ENCODE measurements around the gene TBC1D22A. TPM values are rescaled to one million over a fixed set of nuclear protein-coding genes. Genes with fewer than 3 reads are reported as not detected.

Gene TBC1D22A
- total RNA-seq, 2 experiments from 2014 or later = 38.5 to 41.0 TPM

DNA sequence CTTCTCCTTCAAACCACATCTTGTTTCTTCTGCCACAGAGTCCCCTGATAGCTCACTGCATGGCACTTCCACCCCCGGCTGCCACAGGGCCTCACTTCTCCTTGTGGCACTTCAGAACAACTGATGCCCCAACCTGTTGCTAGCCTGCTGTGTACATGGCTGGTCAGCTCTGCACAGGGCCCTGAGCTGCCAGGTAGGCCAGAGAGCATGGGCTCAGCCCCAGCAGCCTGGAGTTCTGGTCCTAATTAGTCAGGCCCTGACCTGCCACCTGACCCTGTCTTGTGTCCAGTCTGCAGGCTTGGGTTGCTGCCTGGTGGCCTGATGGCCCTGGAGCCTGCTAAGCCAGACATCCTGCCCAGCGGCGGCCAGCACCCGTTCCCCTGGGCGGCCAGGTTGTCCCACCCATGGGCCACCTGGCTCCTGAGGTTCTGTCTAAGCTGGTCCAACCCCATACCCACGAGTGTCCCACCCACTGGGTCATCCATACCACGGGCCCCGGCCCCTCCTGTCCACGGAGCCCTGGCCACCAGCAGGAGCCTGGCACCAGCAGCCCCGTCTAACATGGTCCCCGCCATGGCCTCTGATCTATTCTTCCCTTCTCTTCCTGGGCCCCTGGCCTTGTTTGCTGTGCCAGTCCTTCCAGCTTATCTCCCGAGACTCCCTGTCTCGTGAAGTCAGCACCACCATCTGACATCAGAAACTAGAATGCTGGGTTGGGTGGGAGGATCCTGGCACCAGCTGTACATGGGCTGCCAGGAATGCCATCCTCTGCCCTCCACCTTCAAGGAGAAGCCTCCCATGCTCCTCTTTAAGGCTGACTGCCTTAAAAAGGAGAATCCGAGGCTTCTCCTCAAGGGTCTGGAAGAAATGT lies 21.3 kb upstream of the TBC1D22A start:
- Mint-ChIP-seq H3K27ac (no peak overlapping the region), H3K36me3 (ENCODE audit: low read depth) (peaks cover 15% of the 10 kb centered on the region), H3K4me3 (no peak overlapping the region), H3K4me1 (peaks cover 19% of the 10 kb centered on the region), H3K9me3 (peaks cover 8% of the 10 kb centered on the region), H3K27me3 (no peaks in the 10 kb centered on the region)
- ChIA-PET POLR2A (interaction anchor here (1.4 kb wide), 1 partner anchor 8 kb away, joined by 4 read pairs; no protein-coding TSS in a partner anchor), CTCF (interaction anchor here (2.1 kb wide), 1 partner anchor 17 kb away, joined by 8 read pairs; no protein-coding TSS in a partner anchor)
- no peak for DNase-seq

DNA sequence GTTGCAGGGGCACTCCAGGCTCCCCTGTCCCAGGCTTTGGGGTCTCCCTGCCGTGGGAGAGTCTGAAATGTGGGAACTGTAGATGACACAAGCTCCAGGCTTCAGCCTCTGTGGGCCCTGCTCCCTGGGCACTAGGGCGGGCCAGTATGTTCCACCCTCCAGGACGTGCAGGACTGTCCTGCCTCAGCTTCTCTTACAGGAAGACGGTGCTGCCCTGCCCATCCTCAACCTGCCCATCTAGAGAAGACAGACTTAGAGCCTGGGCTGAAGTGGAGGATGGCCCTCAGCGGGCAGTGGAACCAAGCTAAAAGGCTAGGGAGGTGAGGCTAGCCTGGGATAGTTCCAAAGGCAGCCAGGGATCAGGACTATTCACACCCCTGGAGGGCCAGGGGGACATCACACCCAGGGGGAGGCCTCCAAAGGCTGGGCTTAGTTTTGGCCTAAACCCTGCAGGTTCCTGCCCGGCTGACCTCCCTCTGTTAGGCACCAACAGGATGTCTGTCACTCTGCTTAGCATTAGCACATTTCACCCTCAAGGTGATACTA lies 20.4 kb upstream of the TBC1D22A start:
- no peak overlapping the region for H3K27ac Mint-ChIP-seq
- peaks cover 8% of the 10 kb centered on the region for H3K9me3 Mint-ChIP-seq
- no peaks in the 10 kb centered on the region for H3K27me3 Mint-ChIP-seq
- no peak for DNase-seq
- CTCF ChIA-PET = no interaction called here
- H3K4me3 Mint-ChIP-seq = no peak overlapping the region
- POLR2A ChIA-PET = no interaction called here
- H3K4me1 Mint-ChIP-seq = peaks cover 12% of the 10 kb centered on the region
- H3K36me3 Mint-ChIP-seq (ENCODE audit: low read depth) = peaks cover 8% of the 10 kb centered on the region

- Mint-ChIP-seq H3K27me3 (no peaks in the 10 kb centered on the region), H3K9me3 (peaks cover 8% of the 10 kb centered on the region), H3K27ac (no peak overlapping the region), H3K36me3 (ENCODE audit: low read depth) (peaks cover 5% of the 10 kb centered on the region), H3K4me1 (peaks cover 10% of the 10 kb centered on the region), H3K4me3 (no peak overlapping the region)
- ChIA-PET POLR2A (no interaction called here), CTCF (interaction anchor here (0.7 kb wide), 1 partner anchor 179 kb away, joined by 3 read pairs; no protein-coding TSS in a partner anchor)
- no peak for DNase-seq
Observed at GRCh38 chr22:46742576-46743221, 19.8 kb upstream of the TBC1D22A start.

DNA sequence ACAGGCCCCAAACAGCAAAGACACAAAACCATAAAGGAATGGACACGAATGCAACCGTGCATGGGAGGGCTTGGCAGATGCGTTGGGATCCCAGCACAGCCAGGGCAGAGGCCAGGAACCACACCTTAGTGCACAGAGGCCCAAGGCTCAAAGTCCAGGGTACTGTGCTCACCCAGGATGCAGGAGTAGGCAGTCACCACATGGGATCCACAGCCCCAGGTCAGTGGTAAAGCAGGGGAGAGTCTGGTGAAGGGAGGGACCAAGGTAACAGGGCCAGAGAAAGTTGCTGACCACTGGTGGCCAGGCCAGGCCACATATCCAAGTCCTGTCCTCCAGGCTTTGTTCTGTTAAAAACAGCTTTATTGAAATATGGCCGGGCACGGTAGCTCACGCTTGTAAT lies 17.9 kb upstream of the TBC1D22A start:
- H3K36me3 Mint-ChIP-seq (ENCODE audit: low read depth) = peaks cover 5% of the 10 kb centered on the region
- no peak overlapping the region for H3K27ac Mint-ChIP-seq
- no peaks in the 10 kb centered on the region for H3K27me3 Mint-ChIP-seq
- ChIA-PET POLR2A (interaction anchor here (1.1 kb wide), 1 partner anchor 18 kb away, joined by 3 read pairs; the partner anchor contains the start of gene TBC1D22A), CTCF (no interaction called here)
- H3K9me3 Mint-ChIP-seq = peaks cover 8% of the 10 kb centered on the region
- H3K4me3 Mint-ChIP-seq = no peak overlapping the region
- peaks cover 11% of the 10 kb centered on the region for H3K4me1 Mint-ChIP-seq
- DNase-seq = no peak

- POLR2A ChIA-PET = no interaction called here
- H3K9me3 Mint-ChIP-seq = peaks cover 8% of the 10 kb centered on the region
Observed at GRCh38 chr22:46746192-46746591, 16.3 kb upstream of the TBC1D22A start.

DNA sequence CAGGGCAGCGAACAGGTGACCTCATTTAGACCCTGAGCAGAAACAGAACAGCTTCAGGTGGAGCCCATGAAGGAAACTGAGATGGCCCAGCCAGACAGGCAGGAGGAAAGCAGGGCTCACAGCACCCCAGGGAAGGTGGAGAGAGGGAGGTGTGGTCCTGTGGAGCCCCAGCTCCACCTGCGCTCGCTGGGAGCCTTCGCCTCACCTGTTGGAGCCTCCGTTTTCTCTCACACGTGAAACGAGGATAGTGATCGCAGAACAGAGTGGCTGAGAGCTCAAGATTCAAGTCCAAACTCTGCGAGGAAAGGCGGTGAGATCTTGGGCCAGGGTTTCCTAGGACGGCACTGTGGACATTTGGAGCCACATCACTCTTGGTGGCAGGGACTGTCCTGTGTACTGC lies 15.8 kb upstream of the TBC1D22A start:
- DNase-seq = no peak
- POLR2A ChIA-PET = no interaction called here
- peaks cover 8% of the 10 kb centered on the region for H3K9me3 Mint-ChIP-seq
- CTCF ChIA-PET = no interaction called here
- no peak overlapping the region for H3K27ac Mint-ChIP-seq
- peaks cover 5% of the 10 kb centered on the region for H3K36me3 Mint-ChIP-seq (ENCODE audit: low read depth)
- peaks cover 21% of the 10 kb centered on the region for H3K4me1 Mint-ChIP-seq
- H3K27me3 Mint-ChIP-seq = no peaks in the 10 kb centered on the region
- no peak overlapping the region for H3K4me3 Mint-ChIP-seq

More at GRCh38 chr22:46746192-46746591, 16.3 kb upstream of the TBC1D22A start:
- H3K4me3 Mint-ChIP-seq = no peak overlapping the region
- DNase-seq = no peak
- no peak overlapping the region for H3K27ac Mint-ChIP-seq
- H3K4me1 Mint-ChIP-seq = peaks cover 21% of the 10 kb centered on the region
- no peaks in the 10 kb centered on the region for H3K27me3 Mint-ChIP-seq
- CTCF ChIA-PET = no interaction called here
- H3K36me3 Mint-ChIP-seq (ENCODE audit: low read depth) = peaks cover 5% of the 10 kb centered on the region

DNA sequence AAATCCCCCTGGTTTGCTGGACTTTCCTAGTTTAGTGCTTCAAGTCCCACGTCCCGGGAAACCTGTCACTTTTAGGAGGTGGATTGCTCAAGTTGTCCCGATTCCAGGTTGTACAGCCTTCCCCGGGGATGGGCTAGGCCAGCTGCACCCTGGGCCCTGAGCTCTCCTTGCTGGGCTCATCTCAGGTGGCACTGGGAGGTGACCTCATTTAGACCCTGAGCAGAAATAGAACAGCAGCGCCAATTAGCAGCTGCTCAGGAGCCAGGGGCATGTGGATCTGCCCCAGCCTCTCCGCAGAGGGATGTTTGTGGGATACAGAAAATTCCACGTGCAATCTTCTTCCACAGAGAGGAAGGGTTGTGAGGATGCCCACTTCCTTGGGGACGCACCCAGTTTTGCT lies 14.8 kb upstream of the TBC1D22A start:
- H3K27me3 Mint-ChIP-seq = no peaks in the 10 kb centered on the region
- H3K4me3 Mint-ChIP-seq = no peak overlapping the region
- no peak overlapping the region for H3K27ac Mint-ChIP-seq
- ChIA-PET CTCF (interaction anchor here (1.9 to 3.6 kb wide), 3 partner anchors 9 to 56 kb away, joined by 7 to 26 read pairs (median 8); no protein-coding TSS in a partner anchor), POLR2A (interaction anchor here (2.6 to 5.5 kb wide), 3 partner anchors 9 to 27 kb away, joined by 8 to 32 read pairs (median 21); partner anchors contain the start of gene TBC1D22A)
- peaks cover 6% of the 10 kb centered on the region for H3K9me3 Mint-ChIP-seq
- DNase-seq = no peak
- peaks cover 21% of the 10 kb centered on the region for H3K4me1 Mint-ChIP-seq
- H3K36me3 Mint-ChIP-seq (ENCODE audit: low read depth) = peaks cover 5% of the 10 kb centered on the region

GRCh38 chr22:46748206-46748907 lies 14.1 kb upstream of the TBC1D22A start:
- peaks cover 21% of the 10 kb centered on the region for H3K4me1 Mint-ChIP-seq
- no peak for DNase-seq
- no peaks in the 10 kb centered on the region for H3K9me3 Mint-ChIP-seq
- POLR2A ChIA-PET = interaction anchor here (0.7 to 5.5 kb wide), 8 partner anchors 9 to 43 kb away, joined by 3 to 32 read pairs (median 12); partner anchors contain the start of gene TBC1D22A
- H3K36me3 Mint-ChIP-seq (ENCODE audit: low read depth) = no peaks in the 10 kb centered on the region
- no peaks in the 10 kb centered on the region for H3K27me3 Mint-ChIP-seq
- H3K27ac Mint-ChIP-seq = peak overlapping the region; percentile 91
- CTCF ChIA-PET = interaction anchor here (1.8 to 3.6 kb wide), 5 partner anchors 9 to 185 kb away, joined by 4 to 26 read pairs (median 8); no protein-coding TSS in a partner anchor
- H3K4me3 Mint-ChIP-seq = peak overlapping the region; percentile 62

- Mint-ChIP-seq H3K4me1 (peaks cover 22% of the 10 kb centered on the region), H3K27me3 (no peaks in the 10 kb centered on the region), H3K9me3 (no peaks in the 10 kb centered on the region), H3K27ac (peak overlapping the region; percentile 91), H3K4me3 (peak overlapping the region; percentile 62), H3K36me3 (ENCODE audit: low read depth) (no peaks in the 10 kb centered on the region)
- ChIA-PET CTCF (interaction anchor here (0.7 to 3.6 kb wide), 8 partner anchors 9 to 186 kb away, joined by 3 to 26 read pairs (median 6); partner anchors contain the start of gene TBC1D22A), POLR2A (interaction anchor here (0.7 to 5.5 kb wide), 10 partner anchors 8 to 43 kb away, joined by 3 to 32 read pairs (median 7); partner anchors contain the start of gene TBC1D22A)
- peak; percentile 68 for DNase-seq
Observed at GRCh38 chr22:46748908-46749675, 13.4 kb upstream of the TBC1D22A start.

- no peaks in the 10 kb centered on the region for H3K27me3 Mint-ChIP-seq
- no peak for DNase-seq
- no peaks in the 10 kb centered on the region for H3K36me3 Mint-ChIP-seq (ENCODE audit: low read depth)
- H3K4me3 Mint-ChIP-seq = peak overlapping the region; percentile 62
- no peaks in the 10 kb centered on the region for H3K9me3 Mint-ChIP-seq
- H3K27ac Mint-ChIP-seq = peak overlapping the region; percentile 91
- CTCF ChIA-PET = interaction anchor here (0.8 to 3.6 kb wide), 7 partner anchors 9 to 187 kb away, joined by 3 to 26 read pairs (median 7); partner anchors contain the start of gene TBC1D22A
- POLR2A ChIA-PET = interaction anchor here (0.8 to 5.5 kb wide), 9 partner anchors 9 to 42 kb away, joined by 3 to 32 read pairs (median 8); partner anchors contain the start of gene TBC1D22A
- peaks cover 27% of the 10 kb centered on the region for H3K4me1 Mint-ChIP-seq
Observed at GRCh38 chr22:46749682-46750529, 12.5 kb upstream of the TBC1D22A start.

GRCh38 chr22:46750530-46750800 lies 12.0 kb upstream of the TBC1D22A start:
- Mint-ChIP-seq H3K4me3 (no peak overlapping the region), H3K36me3 (ENCODE audit: low read depth) (no peaks in the 10 kb centered on the region), H3K27ac (peak overlapping the region; percentile 91), H3K27me3 (no peaks in the 10 kb centered on the region), H3K4me1 (peaks cover 27% of the 10 kb centered on the region), H3K9me3 (no peaks in the 10 kb centered on the region)
- DNase-seq = no peak
- CTCF ChIA-PET = interaction anchor here (1.2 to 3.6 kb wide), 2 partner anchors 8 to 12 kb away, joined by 4 to 26 read pairs; partner anchors contain the start of gene TBC1D22A
- POLR2A ChIA-PET = interaction anchor here (2.4 to 5.5 kb wide), 4 partner anchors 8 to 15 kb away, joined by 16 to 32 read pairs (median 19); partner anchors contain the start of gene TBC1D22A
